NCI-H2227 (cell line): ENCODE results near the gene SSBP3.
"Not testable (repeated sequence)": the region's sequence is repeated elsewhere in the genome, so short reads cannot be mapped to it uniquely, and the experiment has no call there.

Source experiments
- DNase-seq: peaks from one replicate; lab custom pipeline; 2025; ENCODE audit not compliant: unreplicated experiment; lab: John Stamatoyannopoulos, UW

SSBP3 gene

GRCh38 chr1:54406339-54407153 lies at the start of gene SSBP3:
SSBP3 (minus strand) TSS chr1:54406394.
- DNase-seq: peak; percentile 97

GRCh38 chr1:54453509-54453908 lies 47.3 kb upstream of the SSBP3 start:
- DNase-seq: no peak

- no peak for DNase-seq
Observed at GRCh38 chr1:54453022-54453421, 46.8 kb upstream of the SSBP3 start.

- DNase-seq: not testable (repeated sequence)
Observed at GRCh38 chr1:54449431-54449830, 43.2 kb upstream of the SSBP3 start.

- DNase-seq: not testable (repeated sequence)
Observed at GRCh38 chr1:54448801-54449200, 42.6 kb upstream of the SSBP3 start.

GRCh38 chr1:54447081-54447480 lies 40.9 kb upstream of the SSBP3 start:
- not testable (repeated sequence) for DNase-seq

GRCh38 chr1:54442185-54442584 lies 36.0 kb upstream of the SSBP3 start:
- DNase-seq: no peak

- DNase-seq: no peak
Observed at GRCh38 chr1:54439550-54440223, 33.5 kb upstream of the SSBP3 start.

GRCh38 chr1:54437783-54438182 lies 31.6 kb upstream of the SSBP3 start:
- DNase-seq: no peak

GRCh38 chr1:54436826-54437225 lies 30.6 kb upstream of the SSBP3 start:
- DNase-seq: no peak

- no peak for DNase-seq
Observed at GRCh38 chr1:54429838-54430237, 23.6 kb upstream of the SSBP3 start.

- no peak for DNase-seq
Observed at GRCh38 chr1:54428837-54429518, 22.8 kb upstream of the SSBP3 start.

- DNase-seq: no peak
Observed at GRCh38 chr1:54425152-54425584, 19.0 kb upstream of the SSBP3 start.

- no peak for DNase-seq
Observed at GRCh38 chr1:54424398-54424797, 18.2 kb upstream of the SSBP3 start.

- DNase-seq: no peak
Observed at GRCh38 chr1:54421101-54421504, 14.9 kb upstream of the SSBP3 start.

GRCh38 chr1:54418598-54418997 lies 12.4 kb upstream of the SSBP3 start:
- DNase-seq: not testable (repeated sequence)

- no peak for DNase-seq
Observed at GRCh38 chr1:54417123-54417522, 10.9 kb upstream of the SSBP3 start.

- no peak for DNase-seq
Observed at GRCh38 chr1:54416435-54416834, 10.2 kb upstream of the SSBP3 start.

GRCh38 chr1:54415991-54416390 lies 9.8 kb upstream of the SSBP3 start:
- peak; percentile 21 for DNase-seq

GRCh38 chr1:54415533-54415932 lies 9.3 kb upstream of the SSBP3 start:
- DNase-seq: no peak

GRCh38 chr1:54413732-54414131 lies 7.5 kb upstream of the SSBP3 start:
- no peak for DNase-seq

GRCh38 chr1:54413295-54413694 lies 7.1 kb upstream of the SSBP3 start:
- no peak for DNase-seq
